ENCODE data around the gene ERP44.

DNA sequence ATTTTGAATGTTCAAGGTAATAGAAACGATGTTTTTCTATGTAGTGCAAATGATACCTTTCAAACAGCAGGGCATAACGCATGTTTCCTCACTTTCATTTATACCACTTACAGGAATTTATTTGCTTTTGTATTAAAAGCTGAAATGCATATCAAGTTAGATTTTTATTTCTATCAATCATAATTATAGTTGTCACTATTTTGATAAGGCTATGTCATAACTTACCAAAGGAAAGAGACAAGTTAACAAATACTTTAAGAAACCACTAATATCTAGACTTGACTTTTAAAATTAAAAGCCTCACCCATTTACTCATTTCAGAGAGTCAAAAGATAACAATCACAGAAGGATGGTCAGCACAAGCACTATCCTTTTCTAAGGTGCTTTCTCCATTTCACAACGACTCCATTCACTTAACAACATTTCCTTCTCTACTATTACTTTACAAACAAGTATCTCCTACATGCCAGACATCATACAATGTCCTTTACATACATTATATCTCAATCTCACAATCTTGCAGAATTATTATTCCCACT is 12.6 kb downstream of the ERP44 start:
- TF ChIP-seq, protein P1, sequence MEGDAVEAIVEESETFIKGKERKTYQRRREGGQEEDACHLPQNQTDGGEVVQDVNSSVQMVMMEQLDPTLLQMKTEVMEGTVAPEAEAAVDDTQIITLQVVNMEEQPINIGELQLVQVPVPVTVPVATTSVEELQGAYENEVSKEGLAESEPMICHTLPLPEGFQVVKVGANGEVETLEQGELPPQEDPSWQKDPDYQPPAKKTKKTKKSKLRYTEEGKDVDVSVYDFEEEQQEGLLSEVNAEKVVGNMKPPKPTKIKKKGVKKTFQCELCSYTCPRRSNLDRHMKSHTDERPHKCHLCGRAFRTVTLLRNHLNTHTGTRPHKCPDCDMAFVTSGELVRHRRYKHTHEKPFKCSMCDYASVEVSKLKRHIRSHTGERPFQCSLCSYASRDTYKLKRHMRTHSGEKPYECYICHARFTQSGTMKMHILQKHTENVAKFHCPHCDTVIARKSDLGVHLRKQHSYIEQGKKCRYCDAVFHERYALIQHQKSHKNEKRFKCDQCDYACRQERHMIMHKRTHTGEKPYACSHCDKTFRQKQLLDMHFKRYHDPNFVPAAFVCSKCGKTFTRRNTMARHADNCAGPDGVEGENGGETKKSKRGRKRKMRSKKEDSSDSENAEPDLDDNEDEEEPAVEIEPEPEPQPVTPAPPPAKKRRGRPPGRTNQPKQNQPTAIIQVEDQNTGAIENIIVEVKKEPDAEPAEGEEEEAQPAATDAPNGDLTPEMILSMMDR (IDR thresholded peaks at IDR 0.05; ENCODE audit: low read length), result no peak
- TF ChIP-seq EZH2 (optimal IDR thresholded peaks at IDR 0.05; ENCODE audit: low read depth, low read length) (no peak), EZH2phosphoT487 (IDR thresholded peaks at IDR 0.05; ENCODE audit: low read length) (no peak)
